ENCODE data around the gene ZMYND10.

ZMYND10 gene

DNA sequence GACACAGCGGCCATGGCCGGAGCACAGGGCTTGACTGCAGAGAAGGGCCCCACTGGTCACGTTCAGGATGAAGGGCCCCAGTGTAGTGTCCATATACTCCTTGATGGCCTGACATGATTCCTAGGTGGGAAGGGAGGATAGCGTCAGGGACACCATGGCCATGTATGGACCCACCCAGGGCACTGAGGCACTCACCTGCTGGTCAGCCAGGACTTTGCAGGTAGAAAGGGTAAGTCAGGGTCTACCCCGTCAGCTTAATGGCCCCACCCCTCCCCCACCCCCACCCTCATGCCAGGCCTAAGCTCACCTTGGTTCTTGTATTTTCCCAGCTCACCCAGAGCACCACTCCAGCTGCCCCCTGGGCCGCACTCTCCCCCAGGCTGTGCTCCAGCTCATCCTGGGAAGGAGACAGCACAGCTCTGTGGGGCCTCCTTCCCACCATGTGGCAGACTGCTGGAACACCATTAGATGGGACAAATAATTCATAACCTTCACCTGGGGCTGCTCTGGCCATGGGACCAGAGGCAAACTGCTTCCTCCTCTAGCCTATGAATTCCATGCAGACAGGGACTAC lies 44.8 kb downstream of the ZMYND10 start:
- DNase-seq = no peak

- no peak for DNase-seq
Measured at GRCh38 chr3:50299929-50300680, 45.4 kb downstream of the ZMYND10 start.

DNA sequence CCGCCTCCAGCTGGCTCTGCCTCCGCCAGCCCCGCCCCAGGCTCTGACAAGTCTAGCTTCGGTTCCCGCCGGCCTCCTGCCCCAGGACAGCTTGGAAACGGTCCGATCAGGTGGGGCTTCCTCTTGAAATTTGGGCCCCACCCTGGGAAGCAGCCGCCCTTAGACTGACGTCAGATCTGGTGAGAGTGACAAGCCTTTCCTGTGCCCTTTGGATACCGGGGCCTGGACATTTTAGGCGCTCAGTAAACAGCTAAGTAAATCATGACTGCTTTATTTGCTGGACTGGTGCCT lies 45.9 kb downstream of the ZMYND10 start:
- DNase-seq = no peak

DNA sequence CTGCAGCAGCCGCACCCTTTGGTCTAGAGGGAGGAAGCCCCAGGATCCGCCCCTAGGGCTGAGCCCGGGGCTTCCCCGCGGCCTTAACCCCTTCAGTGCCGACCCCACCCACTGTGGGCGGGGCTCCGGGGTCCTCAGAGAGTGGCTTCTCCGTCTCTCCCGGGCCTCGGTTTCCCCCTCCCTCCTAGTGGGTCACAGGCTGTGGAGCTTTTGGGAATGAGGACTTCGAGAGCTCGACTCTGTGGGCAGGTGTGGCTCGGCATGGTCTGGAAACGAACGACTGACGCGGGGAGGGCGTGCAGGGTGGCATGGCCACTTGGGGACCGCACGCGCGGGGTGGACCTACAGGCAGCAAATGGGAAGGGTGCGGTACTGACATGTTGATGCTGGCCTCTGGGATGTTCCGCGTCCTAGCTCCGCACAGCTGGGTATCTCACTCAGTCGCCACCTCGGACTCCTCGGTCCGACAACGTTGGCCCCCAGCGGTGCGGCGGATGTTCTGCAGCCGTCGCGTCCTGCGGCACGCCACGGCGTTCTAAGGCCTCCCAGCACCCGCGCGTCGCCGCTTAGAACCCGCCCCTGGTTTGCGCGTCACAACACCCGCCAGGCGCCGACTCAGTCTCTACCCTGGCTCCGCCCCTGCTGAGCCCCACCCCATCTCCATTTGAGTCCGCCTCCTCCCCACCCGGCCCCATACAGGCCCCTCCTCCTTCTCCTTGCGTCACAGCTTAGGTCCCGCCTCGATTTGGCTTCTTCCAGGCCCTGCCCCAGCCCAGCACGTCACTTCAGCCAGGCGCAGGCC lies 46.5 kb downstream of the ZMYND10 start, which contains the start of the genes HYAL3 and NAA80:
Gene HYAL3 (minus strand): TSS at position 570 of the 802 bp plus-strand sequence. CDS start 3,803 bp downstream, outside the sequence.
Gene NAA80 (minus strand): TSS at position 570 of the 802 bp plus-strand sequence. CDS start 1,942 bp downstream, outside the sequence.
- no peak for DNase-seq

- no peak for DNase-seq
Measured at GRCh38 chr3:50297896-50298725, 47.4 kb downstream of the ZMYND10 start.

DNA sequence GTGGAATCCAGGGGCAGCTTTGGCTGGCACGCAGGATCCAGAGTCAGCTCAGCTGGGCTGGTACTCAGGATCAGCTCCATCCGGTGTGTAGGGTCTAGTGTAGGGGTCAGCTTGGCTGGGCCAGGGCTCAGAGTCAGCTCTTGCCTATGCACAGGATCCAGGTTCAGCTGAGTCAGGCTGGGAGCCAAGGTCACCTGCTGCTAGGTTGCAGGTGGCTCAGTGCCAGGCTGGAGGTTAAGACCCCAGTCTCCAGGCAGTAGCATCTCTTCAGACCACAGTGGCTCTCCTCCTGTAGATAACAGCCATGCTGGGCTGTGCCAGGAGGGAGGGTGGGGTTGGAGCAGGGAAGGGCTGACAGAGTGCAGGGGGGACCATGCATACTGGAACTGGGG lies 48.2 kb downstream of the ZMYND10 start:
- no peak for DNase-seq

DNA sequence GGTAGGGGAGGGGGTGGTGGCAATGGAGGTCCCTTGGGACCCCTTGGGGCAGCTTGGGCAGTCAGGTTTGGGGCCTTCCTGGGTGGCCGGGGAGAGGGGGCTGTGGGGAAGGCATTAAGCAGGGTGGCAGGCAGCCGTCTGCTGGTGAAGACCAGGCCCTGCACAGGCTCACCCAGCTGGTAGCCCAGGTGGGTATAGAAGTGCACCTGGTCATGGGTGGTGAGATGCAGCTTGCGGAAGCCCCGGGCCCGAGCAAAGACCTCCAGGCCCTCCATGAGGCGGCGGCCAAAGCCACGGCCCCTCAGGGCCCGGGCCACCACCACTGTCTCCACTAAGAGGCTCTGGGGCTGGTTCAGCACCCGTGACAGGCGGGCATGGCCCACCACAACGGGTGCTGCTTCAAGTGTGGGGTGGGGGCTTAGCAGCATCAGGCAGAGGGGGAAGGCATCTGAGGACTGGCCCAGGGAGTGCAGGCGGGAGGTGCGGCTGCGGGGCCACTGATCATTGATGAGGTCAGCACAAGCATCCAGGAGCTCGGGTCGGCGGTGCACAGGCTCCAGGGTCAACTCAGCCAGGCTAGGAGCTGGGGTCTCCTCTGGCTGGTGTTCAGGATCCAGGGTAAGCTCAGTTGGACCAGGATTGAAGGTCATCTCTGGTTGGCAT lies 48.7 kb downstream of the ZMYND10 start:
- no peak for DNase-seq

- DNase-seq = no peak
Measured at GRCh38 chr3:50295553-50296431, 49.7 kb downstream of the ZMYND10 start.

DNA sequence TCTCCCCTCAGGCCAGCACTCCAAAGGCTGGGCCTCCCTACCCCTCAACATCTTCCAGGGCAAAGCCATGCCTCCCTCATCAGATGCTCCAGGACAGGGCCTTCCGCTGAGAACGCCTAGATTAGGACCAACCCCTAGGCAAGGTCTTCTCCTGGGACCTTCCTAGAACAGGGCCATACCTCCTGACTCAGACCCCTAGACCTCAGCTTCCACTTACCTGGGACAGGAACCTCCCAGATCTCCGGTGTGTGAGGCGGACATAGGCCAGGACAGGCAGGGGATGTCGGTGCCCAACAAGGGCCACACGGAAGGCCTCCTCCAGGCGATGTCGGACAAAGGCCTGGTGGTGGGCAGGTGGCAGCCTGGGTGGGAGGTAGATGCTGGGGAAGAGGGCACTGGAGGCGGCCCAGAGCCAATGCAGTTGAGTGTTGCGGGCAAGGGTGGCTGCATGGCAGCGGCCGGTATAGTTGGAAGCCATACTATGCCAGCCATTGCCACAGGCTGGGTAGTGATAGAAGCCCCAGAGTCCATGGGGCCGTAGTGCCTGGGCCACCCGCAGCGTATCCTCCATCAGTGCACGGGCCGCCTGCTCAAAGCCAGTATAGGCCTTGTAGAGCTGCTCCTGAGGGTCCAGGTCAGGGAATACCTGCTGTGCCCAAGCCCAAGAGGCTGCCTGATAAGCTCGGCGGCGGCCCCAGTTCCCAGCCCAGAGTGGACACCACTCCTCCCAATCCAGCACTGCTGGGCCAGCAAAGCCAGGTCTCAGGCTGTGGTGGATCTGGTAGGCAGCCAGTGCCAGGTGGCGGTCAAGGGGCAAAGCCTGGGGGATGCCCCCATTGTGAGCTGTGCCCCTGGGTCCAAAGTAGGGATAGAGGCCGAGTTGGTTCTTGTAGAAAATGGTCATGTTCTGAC lies 50.8 kb downstream of the ZMYND10 start:
- DNase-seq = no peak

DNA sequence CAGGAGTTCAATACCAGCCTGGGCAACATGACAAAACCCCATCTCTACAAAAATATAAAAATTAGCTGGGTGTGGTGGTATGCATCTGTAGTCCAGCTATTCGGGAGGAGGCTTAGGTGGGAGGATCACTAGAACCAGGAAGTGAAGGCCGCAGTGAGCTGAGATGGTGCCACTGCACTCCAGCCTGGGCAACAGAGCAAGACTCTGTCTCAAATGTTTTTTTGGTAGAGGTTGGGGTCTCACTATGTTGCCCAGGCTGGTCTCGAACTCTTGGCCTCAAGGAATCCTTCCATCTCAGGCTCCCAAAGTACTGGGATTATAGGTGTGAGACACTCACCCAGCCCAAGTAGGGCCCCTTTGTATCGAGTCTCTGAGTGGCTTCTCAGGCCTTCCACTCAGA lies 51.4 kb downstream of the ZMYND10 start:
- no peak for DNase-seq

DNA sequence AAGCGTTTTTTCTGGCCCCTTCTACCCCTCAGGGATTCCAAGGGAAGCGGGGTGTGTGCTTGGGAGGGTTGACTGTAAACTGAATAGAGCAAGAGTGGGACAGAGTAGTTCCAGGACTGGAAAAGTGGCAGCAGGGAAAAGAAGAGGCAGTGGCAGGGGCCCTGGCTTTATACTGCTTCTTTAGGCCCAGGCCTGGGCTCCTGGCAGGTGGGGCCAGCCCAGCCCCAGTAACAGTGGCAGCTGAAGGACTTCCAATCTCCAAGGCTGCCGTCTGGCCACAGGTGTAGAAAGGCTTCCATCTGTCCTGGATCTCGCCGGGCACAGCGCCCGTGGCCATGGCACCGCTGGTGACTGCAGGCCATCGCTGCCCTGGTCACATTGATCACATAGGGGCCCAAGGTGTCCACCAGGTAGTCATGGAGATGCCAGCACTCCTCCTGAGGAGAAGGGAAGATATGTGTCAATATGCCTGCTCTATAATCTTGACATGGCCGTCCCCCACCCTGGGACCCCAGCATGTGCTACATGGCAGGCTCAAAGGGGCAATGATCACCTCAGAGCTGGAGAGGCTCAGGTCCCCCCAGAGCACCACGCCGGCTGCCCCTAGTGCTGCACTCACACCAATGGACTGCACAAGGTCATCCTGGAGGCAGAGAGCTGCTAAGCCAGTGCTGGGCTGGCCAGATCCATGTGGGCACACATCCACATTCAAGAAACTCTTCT lies 52.3 kb downstream of the ZMYND10 start:
- no peak for DNase-seq

DNA sequence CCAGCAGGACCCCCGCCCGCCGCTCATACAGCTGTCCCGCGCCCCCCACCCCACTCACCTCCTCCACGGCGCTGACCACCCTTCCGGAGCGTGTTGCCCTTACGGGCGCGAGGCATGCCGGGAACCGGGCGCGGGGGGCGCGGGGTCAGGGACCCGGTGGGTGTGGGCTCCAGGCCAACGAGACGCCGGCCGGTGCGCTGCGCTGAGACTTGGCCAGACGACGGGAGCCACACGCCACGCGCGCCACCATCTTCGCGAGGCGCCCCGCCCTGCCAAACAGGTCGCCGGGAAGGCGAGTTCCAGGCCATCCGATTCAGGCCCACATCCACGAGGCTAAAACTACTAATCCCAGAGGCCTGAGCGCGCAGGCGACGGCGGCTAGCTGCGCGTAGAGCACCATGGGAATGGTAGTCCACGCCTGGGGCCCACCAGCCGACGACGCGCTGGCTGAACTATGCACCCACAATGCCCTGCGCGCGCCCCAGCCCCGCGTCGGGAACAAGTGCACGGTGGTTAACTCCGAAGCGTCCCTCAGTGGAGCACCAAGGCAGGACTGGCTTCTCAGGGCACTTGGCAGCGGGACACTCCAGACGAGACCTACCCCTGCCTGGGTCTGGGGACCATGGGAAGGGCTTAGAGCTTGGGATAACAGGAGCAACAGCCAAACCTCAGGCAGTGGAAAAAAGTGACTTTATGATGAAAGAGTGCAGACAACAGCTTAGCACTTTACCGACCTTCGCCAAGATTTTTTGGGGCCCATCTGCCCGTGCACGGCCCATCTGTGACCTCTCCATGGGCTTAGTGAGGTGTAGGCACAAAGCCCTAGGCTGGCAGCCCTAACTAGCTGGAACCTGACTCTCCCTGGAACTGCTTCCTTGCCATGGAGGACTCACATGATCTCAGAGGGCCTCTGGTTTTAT lies 53.1 kb downstream of the ZMYND10 start, which contains the start of gene IFRD2:
Gene IFRD2 (minus strand): TSS at position 271 of the 920 bp plus-strand sequence. CDS start 155 bp downstream, at position 116.
- DNase-seq = peak; percentile 93 to 97
